RWPE2 (cell line): Measurements from ENCODE around the gene FAM174C.

ENCODE experiments used
- ATAC-seq: fragments of 200-7000 bp; cut with Tn5 transposase; 3 replicates; pipeline ENCODE4 v1.9.1; 2021; ENCODE audit warnings: low read depth
- DNase-seq: peaks from one replicate; pipeline ENCODE4 v3.0.0-alpha.2; 2020; ENCODE audit warnings: low spot score
- H3K27ac ChIP-seq: fragments of 450-650 bp; 2 replicates; pipeline ENCODE4 v1.5.1; 2017; ENCODE audit warnings: mild to moderate bottlenecking; ENCODE audit not compliant: poor library complexity, severe bottlenecking
- H3K27me3 ChIP-seq: fragments of 250-450 bp; sonication (Bioruptor Pico); 2 replicates; pipeline ENCODE4 v1.5.1; 2021; ENCODE audit warnings: mild to moderate bottlenecking, moderate library complexity; ENCODE audit not compliant: insufficient read depth, poor library complexity, severe bottlenecking
- H3K36me3 ChIP-seq: fragments of 250-450 bp; sonication (Bioruptor Pico); 2 replicates; pipeline ENCODE4 v1.5.1; 2020; ENCODE audit warnings: low read depth, mild to moderate bottlenecking, moderate library complexity
- H3K4me1 ChIP-seq: fragments of 250-450 bp; sonication (Bioruptor Pico); 2 replicates; pipeline ENCODE4 v1.5.1; 2021; ENCODE audit warnings: mild to moderate bottlenecking, moderate library complexity; ENCODE audit not compliant: insufficient read depth, poor library complexity, severe bottlenecking
- H3K4me3 ChIP-seq: fragments of 250-450 bp; sonication (Bioruptor Pico); 2 replicates; pipeline ENCODE4 v1.5.1; 2021; ENCODE audit warnings: mild to moderate bottlenecking, moderate library complexity; ENCODE audit not compliant: severe bottlenecking
- H3K9me3 ChIP-seq: fragments of 250-450 bp; sonication (Bioruptor Pico); 2 replicates; pipeline ENCODE4 v1.5.1; 2021; ENCODE audit warnings: mild to moderate bottlenecking, moderate library complexity; ENCODE audit not compliant: severe bottlenecking
- CTCF ChIP-seq: fragments of 450-650 bp; IDR thresholded peaks from one replicate; pipeline ENCODE4 v1.5.1; 2017; ENCODE audit warnings: mild to moderate bottlenecking, moderate library complexity; ENCODE audit not compliant: poor library complexity, severe bottlenecking

Gene FAM174C

DNA sequence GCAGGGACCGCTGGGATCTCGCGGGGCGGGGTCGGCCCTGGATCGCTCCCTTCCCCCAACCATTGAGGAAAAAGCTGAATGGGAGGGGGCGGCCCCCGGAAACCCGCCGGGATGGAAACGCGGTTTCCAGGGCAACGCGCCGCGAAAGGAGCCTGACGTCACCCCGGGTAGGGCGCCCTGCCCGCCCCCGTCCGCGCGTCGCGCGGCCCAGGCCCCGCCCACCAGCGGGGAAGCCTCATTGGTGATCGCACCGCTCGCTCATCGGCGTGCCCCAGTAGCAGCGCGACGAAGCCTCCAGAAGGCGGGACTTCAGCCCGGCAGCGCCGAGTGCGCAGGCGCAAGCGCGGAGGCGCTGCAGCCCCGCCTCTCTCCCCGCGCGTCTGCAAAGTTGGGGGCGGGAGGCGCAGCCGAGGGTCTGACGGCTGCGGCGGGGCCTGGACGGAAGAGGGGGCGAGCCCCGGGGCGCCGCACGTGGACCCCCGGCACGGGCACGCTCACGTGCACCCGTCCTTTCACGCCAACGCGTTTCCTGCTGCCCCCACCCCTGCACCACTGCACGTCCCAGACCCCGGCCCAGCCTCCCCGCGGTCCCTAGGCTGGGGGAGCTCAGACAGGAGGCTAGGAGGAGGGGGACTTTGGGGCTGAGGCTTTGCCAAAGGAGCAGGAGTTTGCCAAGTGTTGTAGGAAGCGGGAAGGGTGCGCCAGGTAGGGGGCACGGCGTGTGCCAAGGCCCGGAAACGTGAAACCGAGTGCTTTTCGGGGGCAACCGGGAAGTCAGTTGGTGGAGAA is 14.4 kb upstream of the FAM174C start:
- Histone ChIP-seq H3K36me3 (peaks cover 24% of the 10 kb centered on the region), H3K27me3 (no peaks in the 10 kb centered on the region), H3K4me3 (peak overlapping the region; percentile 68), H3K9me3 (no peaks in the 10 kb centered on the region), H3K4me1 (peaks cover 34% of the 10 kb centered on the region), H3K27ac (peak overlapping the region; percentile 97)
- no peak for TF ChIP-seq CTCF
- peak; percentile 48 for ATAC-seq
- DNase-seq, result peak; percentile 92

GRCh38 chr19:1261538-1261797 is 13.9 kb upstream of the FAM174C start:
- Histone ChIP-seq H3K9me3 (no peaks in the 10 kb centered on the region), H3K4me1 (peaks cover 34% of the 10 kb centered on the region)
- DNase-seq, result no peak

DNA sequence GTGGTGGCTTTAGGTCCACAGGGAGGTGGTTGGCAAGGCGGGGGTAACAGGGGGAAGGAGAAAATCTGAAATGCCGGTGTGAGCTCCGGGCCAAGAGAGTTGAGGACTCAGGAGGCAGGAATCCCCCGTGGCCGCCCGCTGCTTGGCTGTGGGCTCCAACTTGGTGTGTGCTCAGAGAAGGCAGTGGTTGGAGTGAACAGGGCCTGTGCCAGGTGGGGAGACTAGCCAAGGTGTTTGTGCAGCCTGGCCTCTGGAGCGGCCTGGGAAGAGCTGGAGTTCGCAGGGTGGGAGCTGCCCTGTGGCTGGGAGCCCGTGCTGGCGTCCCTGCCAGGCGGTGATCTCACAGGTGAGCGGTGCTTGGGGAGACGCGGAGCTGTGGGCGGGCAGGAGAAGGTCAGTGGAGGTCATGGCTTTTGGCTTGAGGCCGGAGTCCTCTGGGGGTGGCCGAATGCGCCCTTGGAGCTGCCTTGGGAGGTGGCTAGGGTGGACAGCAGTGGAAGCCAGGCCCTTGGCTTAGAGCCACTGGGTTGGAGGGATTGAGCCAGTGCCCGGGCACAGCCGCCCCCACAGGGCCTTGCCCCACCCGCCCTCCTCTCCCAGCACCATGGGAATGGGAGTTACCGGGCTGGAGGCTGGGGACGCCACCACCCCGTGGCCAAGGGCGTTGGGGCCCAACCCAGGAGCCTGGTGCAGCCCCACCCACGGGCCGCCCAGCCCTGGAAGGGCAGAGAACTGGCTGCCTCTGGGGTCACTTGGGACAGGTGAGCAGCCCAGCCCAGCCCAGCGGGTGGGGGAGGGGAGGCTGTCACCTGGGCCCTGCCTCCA is 13.3 kb upstream of the FAM174C start:
- Histone ChIP-seq H3K9me3 (no peaks in the 10 kb centered on the region), H3K4me1 (peaks cover 34% of the 10 kb centered on the region), H3K27me3 (no peaks in the 10 kb centered on the region), H3K4me3 (peak overlapping the region; percentile 68), H3K27ac (peak overlapping the region; percentile 97), H3K36me3 (peaks cover 13% of the 10 kb centered on the region)
- DNase-seq (no peak), ATAC-seq (peak; percentile 6)
- TF ChIP-seq CTCF, result no peak

More at GRCh38 chr19:1261538-1261797, 13.9 kb upstream of the FAM174C start:
- TF ChIP-seq CTCF, result no peak
- no peak for ATAC-seq
- Histone ChIP-seq H3K27ac (peak overlapping the region; percentile 97), H3K36me3 (peaks cover 19% of the 10 kb centered on the region), H3K4me3 (peak overlapping the region; percentile 68), H3K27me3 (no peaks in the 10 kb centered on the region)

DNA sequence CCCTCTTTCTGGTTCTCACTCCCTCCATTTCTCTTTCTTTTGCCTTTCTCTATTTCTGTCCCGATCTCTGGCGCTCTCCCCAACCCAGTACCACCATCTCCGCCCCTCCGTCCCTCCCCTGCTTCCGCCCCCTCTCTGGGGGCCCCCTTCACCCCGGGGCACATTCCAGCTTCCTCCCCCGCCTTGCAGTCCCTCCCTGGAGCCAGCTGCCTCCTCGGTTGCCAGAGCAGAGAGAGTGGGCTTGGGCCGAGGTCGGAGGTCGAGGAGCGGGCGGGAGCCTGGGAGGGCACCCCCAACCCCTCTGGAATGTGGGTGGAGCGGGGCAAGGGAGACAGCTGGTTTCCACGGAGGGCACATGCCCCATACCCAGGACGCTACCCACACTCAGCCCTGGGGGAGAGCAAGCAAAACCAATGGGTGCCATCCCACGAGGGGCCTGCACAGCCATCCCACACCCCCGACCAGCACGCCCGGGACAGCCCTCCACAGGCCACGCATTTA is 12.7 kb upstream of the FAM174C start:
- Histone ChIP-seq H3K4me3 (peak overlapping the region; percentile 68), H3K9me3 (no peaks in the 10 kb centered on the region), H3K36me3 (peaks cover 7% of the 10 kb centered on the region), H3K27ac (peak overlapping the region; percentile 97), H3K27me3 (no peaks in the 10 kb centered on the region), H3K4me1 (peaks cover 30% of the 10 kb centered on the region)
- DNase-seq (no peak), ATAC-seq (no peak)
- no peak for TF ChIP-seq CTCF

DNA sequence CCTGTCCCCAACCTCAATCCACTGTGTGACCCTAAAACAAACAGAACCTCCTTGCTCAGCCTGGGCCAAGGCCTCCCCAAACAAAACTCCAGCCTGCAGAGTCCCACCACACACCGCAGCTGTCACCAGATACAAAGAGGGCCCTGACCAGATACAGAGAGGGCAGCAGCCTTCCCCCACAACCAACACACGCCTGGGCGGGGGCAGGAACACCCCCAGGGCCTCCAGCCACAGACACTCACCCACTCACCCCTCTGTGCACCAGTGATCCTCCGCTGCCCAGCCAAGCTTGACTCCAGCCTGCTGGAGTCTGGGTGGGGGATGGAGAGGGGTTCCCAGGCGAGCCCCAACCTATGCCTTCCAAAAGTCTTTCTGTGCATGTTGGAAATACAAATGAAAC is 12.1 kb upstream of the FAM174C start:
- no peak for TF ChIP-seq CTCF
- Histone ChIP-seq H3K36me3 (peaks cover 3% of the 10 kb centered on the region; the same call in 1 of the 2 replicates), H3K27ac (peak overlapping the region; percentile 97), H3K9me3 (no peaks in the 10 kb centered on the region), H3K4me3 (no peak overlapping the region), H3K4me1 (peaks cover 29% of the 10 kb centered on the region), H3K27me3 (no peaks in the 10 kb centered on the region)
- ATAC-seq, result no peak
- no peak for DNase-seq
